GM13977 (cell line): ENCODE data around the gene ALDH3A2.

ENCODE experiments used
- DNase-seq: peaks from one replicate; pipeline ENCODE4 v3.0.0; 2012; ENCODE audit warnings: low spot score
- CTCF ChIP-seq: IDR thresholded peaks from 2 replicates; pipeline ENCODE4 v1.5.1; 2012; ENCODE audit warnings: mild to moderate bottlenecking, control low read depth; ENCODE audit not compliant: insufficient read depth; ENCODE audit errors: extremely low read depth, missing control alignments
- in situ Hi-C: fragments of 300-500 bp; cut with MboI; formaldehyde crosslinking; loops from one replicate; pipeline ENCODE4 v1.12.0; 2022; ENCODE audit warnings: low sequenced_read_pairs, low pct_unique_long_range_greater_than_20kb, mixed read lengths, inconsistent platforms; ENCODE audit not compliant: unreplicated experiment

The ALDH3A2 gene

GRCh38 chr17:19647697-19648474 lies 665 bp upstream of the ALDH3A2 start:
- TF ChIP-seq CTCF: no peak
- peak; percentile 49 for DNase-seq
- in situ Hi-C loops: no loop called here

GRCh38 chr17:19649274-19649541 lies 657 bp downstream of the ALDH3A2 start:
- in situ Hi-C loops: no loop called here
- DNase-seq: no peak
- no peak for TF ChIP-seq CTCF

DNA sequence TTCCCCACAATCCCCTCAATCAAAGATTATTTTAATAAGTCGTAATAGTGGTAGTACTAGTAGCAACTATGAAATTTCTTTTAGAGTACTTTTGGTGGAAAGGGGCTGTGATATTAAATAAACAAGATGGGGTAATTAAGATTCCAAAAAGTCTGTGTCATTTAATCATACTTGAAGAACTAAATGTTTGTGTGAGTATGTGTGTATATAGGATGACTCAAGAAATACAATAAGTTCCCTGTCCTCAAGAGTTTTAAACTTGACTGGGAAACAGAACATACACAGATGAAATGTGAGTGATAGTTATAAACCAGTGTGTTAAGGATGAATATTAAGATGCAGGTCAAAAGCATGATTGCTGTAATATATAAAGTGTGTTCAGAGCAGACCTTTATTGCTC lies 2.3 kb downstream of the ALDH3A2 start:
- no peak for DNase-seq
- in situ Hi-C loops: no loop called here

GRCh38 chr17:19651451-19652238 lies 3.1 kb downstream of the ALDH3A2 start:
- TF ChIP-seq CTCF: no peak
- in situ Hi-C loops: no loop called here
- no peak for DNase-seq

More for the DNA sequence above, 2.3 kb downstream of the ALDH3A2 start:
- no peak for TF ChIP-seq CTCF

GRCh38 chr17:19652595-19652994 lies 4.0 kb downstream of the ALDH3A2 start:
- in situ Hi-C loops: no loop called here
- no peak for TF ChIP-seq CTCF
- no peak for DNase-seq

- no peak for DNase-seq
- no peak for TF ChIP-seq CTCF
- in situ Hi-C loops: no loop called here
These were observed 5.9 kb downstream of the ALDH3A2 start for GRCh38 chr17:19654342-19654886.
